ENCODE results near the gene STN1.

GRCh38 chr10:103892181-103892580 lies 25.8 kb downstream of the STN1 start:
- TF ChIP-seq, protein P1, sequence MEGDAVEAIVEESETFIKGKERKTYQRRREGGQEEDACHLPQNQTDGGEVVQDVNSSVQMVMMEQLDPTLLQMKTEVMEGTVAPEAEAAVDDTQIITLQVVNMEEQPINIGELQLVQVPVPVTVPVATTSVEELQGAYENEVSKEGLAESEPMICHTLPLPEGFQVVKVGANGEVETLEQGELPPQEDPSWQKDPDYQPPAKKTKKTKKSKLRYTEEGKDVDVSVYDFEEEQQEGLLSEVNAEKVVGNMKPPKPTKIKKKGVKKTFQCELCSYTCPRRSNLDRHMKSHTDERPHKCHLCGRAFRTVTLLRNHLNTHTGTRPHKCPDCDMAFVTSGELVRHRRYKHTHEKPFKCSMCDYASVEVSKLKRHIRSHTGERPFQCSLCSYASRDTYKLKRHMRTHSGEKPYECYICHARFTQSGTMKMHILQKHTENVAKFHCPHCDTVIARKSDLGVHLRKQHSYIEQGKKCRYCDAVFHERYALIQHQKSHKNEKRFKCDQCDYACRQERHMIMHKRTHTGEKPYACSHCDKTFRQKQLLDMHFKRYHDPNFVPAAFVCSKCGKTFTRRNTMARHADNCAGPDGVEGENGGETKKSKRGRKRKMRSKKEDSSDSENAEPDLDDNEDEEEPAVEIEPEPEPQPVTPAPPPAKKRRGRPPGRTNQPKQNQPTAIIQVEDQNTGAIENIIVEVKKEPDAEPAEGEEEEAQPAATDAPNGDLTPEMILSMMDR (IDR thresholded peaks at IDR 0.05; ENCODE audit: insufficient read depth, low read depth, low read length): no peak
- no peak for TF ChIP-seq EZH2 (IDR thresholded peaks at IDR 0.05; ENCODE audit: insufficient read depth, low read length)

Data from astrocyte (in vitro differentiated cells and primary cell).